HEK293T (cell line): ENCODE measurements around the gene RELCH.

Experiments used
- CTCF ChIA-PET: fragments of 350-600 bp; formaldehyde crosslinking; extraction: SDS; loops from one replicate; lab custom pipeline; 2021; ENCODE audit warnings: antibody characterized with exemption, inconsistent platforms; lab: Yijun Ruan, JAX
- POLR2A ChIA-PET: fragments of 350-600 bp; formaldehyde crosslinking; extraction: SDS; loops from one replicate; lab custom pipeline; 2020; ENCODE audit warnings: antibody characterized with exemption, inconsistent platforms; lab: Yijun Ruan, JAX
- DNase-seq: peaks from one replicate; pipeline ENCODE4 v3.0.0; 2012; ENCODE audit warnings: mixed read lengths; ENCODE audit errors: extremely low spot score
- ARNT ChIP-seq: fragments of 450-650 bp; IDR thresholded peaks from 2 replicates; pipeline ENCODE4 v1.6.1; 2017; ENCODE audit warnings: mild to moderate bottlenecking
- BHLHE40 ChIP-seq: fragments of 450-650 bp; IDR thresholded peaks from 2 replicates; pipeline ENCODE4 v1.6.1; 2016; ENCODE audit warnings: mild to moderate bottlenecking, moderate library complexity, borderline replicate concordance
- CTBP1 ChIP-seq: fragments of 450-650 bp; IDR thresholded peaks from 2 replicates; pipeline ENCODE4 v1.6.1; 2016; ENCODE audit warnings: borderline replicate concordance
- ELF4 ChIP-seq: fragments of 450-650 bp; IDR thresholded peaks from 2 replicates; pipeline ENCODE4 v1.6.1; 2017; ENCODE audit warnings: antibody characterized with exemption
- FOXA1 ChIP-seq: fragments of 450-650 bp; IDR thresholded peaks from 2 replicates; pipeline ENCODE4 v1.6.1; 2016; ENCODE audit warnings: mild to moderate bottlenecking
- FOXK2 ChIP-seq: fragments of 450-650 bp; IDR thresholded peaks from 2 replicates; pipeline ENCODE4 v1.6.1; 2016; ENCODE audit warnings: mild to moderate bottlenecking
- FOXM1 ChIP-seq: fragments of 450-650 bp; IDR thresholded peaks from 2 replicates; pipeline ENCODE4 v1.6.1; 2017; ENCODE audit warnings: mild to moderate bottlenecking, borderline replicate concordance
- HDGF ChIP-seq: fragments of 450-650 bp; IDR thresholded peaks from 2 replicates; pipeline ENCODE4 v1.6.1; 2017; ENCODE audit warnings: antibody characterized with exemption, borderline replicate concordance
- L3MBTL2 ChIP-seq: fragments of 450-650 bp; conservative IDR thresholded peaks from 2 replicates; pipeline ENCODE4 v1.6.1; 2016; ENCODE audit warnings: mild to moderate bottlenecking
- LEF1 ChIP-seq: fragments of 450-650 bp; IDR thresholded peaks from 2 replicates; pipeline ENCODE4 v1.6.1; 2017; ENCODE audit warnings: mild to moderate bottlenecking, borderline replicate concordance
- NFRKB ChIP-seq: fragments of 450-650 bp; IDR thresholded peaks from 2 replicates; pipeline ENCODE4 v1.6.1; 2016; ENCODE audit warnings: mild to moderate bottlenecking, moderate library complexity
- PKNOX1 ChIP-seq: fragments of 450-650 bp; IDR thresholded peaks from 2 replicates; pipeline ENCODE4 v1.6.1; 2016
- SP1 ChIP-seq: fragments of 450-650 bp; IDR thresholded peaks from 2 replicates; pipeline ENCODE4 v1.6.1; 2017
- SUZ12 ChIP-seq: fragments of 450-650 bp; IDR thresholded peaks from 2 replicates; pipeline ENCODE4 v1.6.1; 2016; ENCODE audit warnings: mild to moderate bottlenecking
- TARDBP ChIP-seq: fragments of 450-650 bp; IDR thresholded peaks from 2 replicates; pipeline ENCODE4 v1.6.1; 2016
- ZNF384 ChIP-seq: fragments of 450-650 bp; IDR thresholded peaks from 2 replicates; pipeline ENCODE4 v1.6.1; 2016

The RELCH gene

DNA sequence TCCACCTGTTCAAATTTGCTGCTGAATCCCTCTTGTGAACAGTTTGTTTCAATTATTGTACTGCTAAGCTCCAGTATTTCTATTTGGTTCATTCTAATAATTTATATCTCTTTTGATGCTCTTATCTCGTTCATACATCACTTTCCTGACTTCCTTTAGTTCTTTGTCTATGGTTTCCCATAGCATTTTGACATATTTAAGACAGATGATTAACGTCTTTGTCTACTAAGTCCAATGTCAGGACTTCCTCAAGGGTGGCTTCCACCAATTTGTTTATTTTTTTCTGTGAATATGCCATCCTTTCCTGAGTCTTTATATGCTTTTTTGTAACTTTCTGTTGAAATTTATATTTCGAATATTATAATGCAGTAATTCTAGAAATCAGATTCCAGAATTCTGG, 9.8 kb upstream of the RELCH start:
- ChIA-PET CTCF (no interaction called here), POLR2A (no interaction called here)
- no peak for DNase-seq
- TF ChIP-seq L3MBTL2, result no peak
- 0 out of 2 replicates have a peak, but pooled peaks have one; percentile 5 for TF ChIP-seq PKNOX1

GRCh38 chr18:62179213-62179612, 7.8 kb upstream of the RELCH start:
- TF ChIP-seq FOXM1 (no peak), ZNF384 (no peak), SUZ12 (no peak), FOXA1 (no peak), HDGF (no peak), TARDBP (no peak), NFRKB (no peak), PKNOX1 (no peak), LEF1 (no peak), FOXK2 (no peak)
- ChIA-PET CTCF (no interaction called here), POLR2A (no interaction called here)
- DNase-seq, result no peak

- ChIA-PET CTCF (interaction anchor here (1.5 kb wide), 1 partner anchor 15 kb away, joined by 4 read pairs; no protein-coding TSS in a partner anchor), POLR2A (no interaction called here)
- TF ChIP-seq L3MBTL2 (no peak), FOXK2 (no peak), NFRKB (no peak), SP1 (no peak)
- DNase-seq, result no peak
These were observed 4.8 kb upstream of the RELCH start for GRCh38 chr18:62182220-62182619.

- POLR2A ChIA-PET, result no interaction called here
- peak; percentile 8 for DNase-seq
- CTCF ChIA-PET, result interaction anchor here (0.6 to 1.5 kb wide), 2 partner anchors 13 to 76 kb away, joined by 3 to 4 read pairs; no protein-coding TSS in a partner anchor
- TF ChIP-seq ELF4 (no peak), BHLHE40 (no peak), L3MBTL2 (no peak), SP1 (no peak), ZNF384 (peak; percentile 75), NFRKB (no peak), SUZ12 (no peak)
These were observed 3.4 kb upstream of the RELCH start for GRCh38 chr18:62183578-62184195.

DNA sequence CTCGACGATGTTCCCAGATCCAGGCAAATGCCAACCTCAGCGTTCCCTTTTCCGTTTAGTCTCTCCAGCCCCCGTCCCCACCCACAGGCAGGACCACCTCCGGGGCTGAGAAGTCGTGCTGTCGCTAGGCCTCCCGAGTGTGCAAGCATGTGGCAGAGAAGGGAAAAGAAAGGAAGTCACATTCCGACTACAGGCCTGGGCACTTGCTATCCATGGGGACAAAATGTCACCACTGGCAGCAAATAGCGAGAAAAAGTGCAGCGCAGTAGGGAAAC, 619 bp upstream of the RELCH start:
- TF ChIP-seq FOXA1 (no peak), L3MBTL2 (0 out of 2 replicates have a peak, but pooled peaks have one; percentile 43), FOXK2 (no peak)
- ChIA-PET POLR2A (interaction anchor here (0.7 to 1.4 kb wide), 2 partner anchors 12 to 40 kb away, joined by 3 to 4 read pairs; no protein-coding TSS in a partner anchor), CTCF (no interaction called here)
- no peak for DNase-seq

DNA sequence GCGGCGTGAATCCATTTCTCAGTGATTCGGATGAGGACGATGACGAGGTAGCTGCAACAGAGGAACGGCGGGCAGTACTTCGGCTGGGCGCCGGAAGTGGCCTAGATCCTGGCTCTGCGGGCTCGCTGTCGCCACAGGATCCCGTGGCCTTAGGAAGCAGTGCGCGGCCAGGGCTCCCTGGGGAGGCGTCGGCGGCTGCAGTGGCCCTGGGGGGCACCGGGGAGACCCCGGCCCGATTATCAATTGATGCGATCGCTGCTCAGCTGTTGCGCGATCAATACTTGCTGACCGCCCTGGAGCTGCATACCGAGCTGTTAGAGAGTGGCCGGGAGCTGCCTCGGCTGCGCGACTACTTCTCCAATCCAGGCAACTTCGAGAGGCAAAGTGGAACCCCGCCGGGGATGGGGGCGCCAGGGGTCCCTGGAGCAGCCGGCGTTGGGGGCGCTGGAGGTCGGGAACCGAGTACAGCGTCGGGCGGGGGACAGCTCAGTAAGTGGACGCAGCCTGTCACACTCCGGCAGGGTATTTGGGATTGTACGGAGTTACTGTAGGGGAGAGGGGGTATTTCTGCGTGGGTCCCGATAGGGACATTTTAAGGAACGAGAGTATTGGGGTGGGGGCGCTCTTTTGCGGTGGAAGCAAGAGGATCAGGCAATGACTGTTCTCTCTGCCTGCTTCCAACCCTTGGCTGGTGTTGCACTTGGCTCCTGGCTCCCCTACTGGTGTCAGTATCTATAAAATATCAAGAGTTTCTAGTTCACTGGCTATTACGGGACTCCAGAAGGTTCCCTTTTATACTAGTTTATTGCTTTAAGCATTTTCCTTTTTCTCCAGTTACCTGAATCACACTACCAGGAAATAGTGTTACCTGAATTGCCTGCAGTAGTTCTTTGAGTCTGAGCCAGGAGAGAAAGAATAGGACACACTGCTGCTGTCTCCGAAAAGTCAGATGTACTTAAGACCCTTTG, 772 bp downstream of the RELCH start:
- ChIA-PET CTCF (interaction anchor here (0.6 kb wide), 1 partner anchor 829 kb away, joined by 3 read pairs; no protein-coding TSS in a partner anchor), POLR2A (interaction anchor here (0.8 to 1.4 kb wide), 5 partner anchors 12 to 251 kb away, joined by 3 to 4 read pairs (median 3); no protein-coding TSS in a partner anchor)
- DNase-seq, result peak; percentile 18
- TF ChIP-seq ELF4, result no peak
- TF ChIP-seq FOXA1, result no peak
- no peak for TF ChIP-seq FOXK2
- TF ChIP-seq BHLHE40, result no peak
- no peak for TF ChIP-seq ARNT
- no peak for TF ChIP-seq NFRKB
- no peak for TF ChIP-seq HDGF
- no peak for TF ChIP-seq SUZ12
- TF ChIP-seq CTBP1, result no peak
- no peak for TF ChIP-seq ZNF384

DNA sequence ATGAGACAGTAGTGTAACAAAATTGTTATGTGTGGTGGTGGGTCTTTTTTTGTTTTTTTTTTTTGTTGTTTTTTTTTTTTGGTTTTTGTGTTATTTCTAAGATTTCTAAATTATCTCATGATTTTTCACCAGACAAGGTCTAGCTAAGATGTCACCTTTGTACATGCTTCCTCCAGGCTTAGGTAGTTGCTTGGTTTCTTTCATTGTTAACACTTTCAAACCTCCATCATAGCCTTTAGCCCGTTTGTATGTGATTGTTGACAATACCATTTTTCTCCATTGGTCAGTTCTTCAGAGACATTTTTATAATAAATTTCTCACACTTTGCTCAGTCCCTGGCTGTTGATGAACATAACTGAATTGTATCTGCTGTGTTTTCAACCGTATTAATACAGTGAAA, 2.2 kb downstream of the RELCH start:
- no peak for DNase-seq

DNA sequence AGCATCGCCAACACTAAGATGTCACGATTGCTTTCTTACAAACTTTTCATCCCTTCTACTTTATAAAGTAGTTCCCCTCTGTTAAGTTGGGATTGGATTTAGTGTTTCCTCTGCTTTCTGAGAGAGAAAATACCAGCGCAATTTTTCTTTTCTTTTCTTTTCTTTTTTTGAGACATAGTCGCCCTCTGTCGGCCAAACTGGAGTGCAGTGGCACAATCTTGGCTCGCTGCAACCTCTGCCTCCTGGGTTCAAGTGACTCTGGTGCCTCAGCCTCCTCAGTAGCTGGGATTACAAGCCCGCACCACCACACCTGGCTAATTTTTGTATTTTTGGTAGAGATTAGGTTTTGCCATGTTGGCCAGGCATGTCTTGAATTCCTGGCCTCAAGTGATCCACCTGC, 9.0 kb downstream of the RELCH start:
- no peak for TF ChIP-seq TARDBP
- TF ChIP-seq PKNOX1, result no peak
- no peak for TF ChIP-seq ARNT
- no peak for TF ChIP-seq FOXA1
- TF ChIP-seq BHLHE40, result no peak
- TF ChIP-seq L3MBTL2, result no peak
- no peak for TF ChIP-seq FOXM1
- no peak for TF ChIP-seq SUZ12
- TF ChIP-seq HDGF, result no peak
- TF ChIP-seq NFRKB, result no peak
- no peak for TF ChIP-seq CTBP1
- TF ChIP-seq SP1, result no peak
- no peak for TF ChIP-seq ELF4
- no peak for TF ChIP-seq FOXK2
- CTCF ChIA-PET, result no interaction called here
- no peak for DNase-seq
- POLR2A ChIA-PET, result no interaction called here

More for the DNA sequence above, 2.2 kb downstream of the RELCH start:
- no peak for TF ChIP-seq HDGF
- POLR2A ChIA-PET, result no interaction called here
- CTCF ChIA-PET, result no interaction called here
